Measurements from ENCODE around the gene OGFOD3.
"Not testable (repeated sequence)": the region's sequence is repeated elsewhere in the genome, so short reads cannot be mapped to it uniquely, and the experiment has no call there.

OGFOD3 gene

DNA sequence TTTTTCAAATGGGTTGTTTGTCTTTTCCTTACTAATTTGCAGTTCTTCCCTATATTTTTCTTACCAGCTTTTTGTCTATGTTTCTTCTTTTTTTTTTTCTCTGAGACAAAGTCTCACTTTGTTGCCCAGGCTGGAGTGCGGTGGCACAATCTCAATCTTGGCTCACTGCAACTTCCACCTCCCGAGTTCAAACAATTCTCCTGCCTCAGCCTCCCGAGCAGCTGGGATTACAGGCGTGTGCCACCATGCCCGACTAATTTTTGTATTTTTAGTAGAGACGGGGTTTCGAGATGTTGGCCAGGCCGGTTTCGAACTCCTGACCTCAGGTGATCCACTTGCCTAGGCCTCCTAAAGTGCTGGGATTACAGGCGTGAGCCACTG is 45.3 kb downstream of the OGFOD3 start:
- H3K27me3 ChIP-seq (ENCODE audit: control insufficient read depth, insufficient read depth, low read length): peaks cover 45% of the 10 kb centered on the region

DNA sequence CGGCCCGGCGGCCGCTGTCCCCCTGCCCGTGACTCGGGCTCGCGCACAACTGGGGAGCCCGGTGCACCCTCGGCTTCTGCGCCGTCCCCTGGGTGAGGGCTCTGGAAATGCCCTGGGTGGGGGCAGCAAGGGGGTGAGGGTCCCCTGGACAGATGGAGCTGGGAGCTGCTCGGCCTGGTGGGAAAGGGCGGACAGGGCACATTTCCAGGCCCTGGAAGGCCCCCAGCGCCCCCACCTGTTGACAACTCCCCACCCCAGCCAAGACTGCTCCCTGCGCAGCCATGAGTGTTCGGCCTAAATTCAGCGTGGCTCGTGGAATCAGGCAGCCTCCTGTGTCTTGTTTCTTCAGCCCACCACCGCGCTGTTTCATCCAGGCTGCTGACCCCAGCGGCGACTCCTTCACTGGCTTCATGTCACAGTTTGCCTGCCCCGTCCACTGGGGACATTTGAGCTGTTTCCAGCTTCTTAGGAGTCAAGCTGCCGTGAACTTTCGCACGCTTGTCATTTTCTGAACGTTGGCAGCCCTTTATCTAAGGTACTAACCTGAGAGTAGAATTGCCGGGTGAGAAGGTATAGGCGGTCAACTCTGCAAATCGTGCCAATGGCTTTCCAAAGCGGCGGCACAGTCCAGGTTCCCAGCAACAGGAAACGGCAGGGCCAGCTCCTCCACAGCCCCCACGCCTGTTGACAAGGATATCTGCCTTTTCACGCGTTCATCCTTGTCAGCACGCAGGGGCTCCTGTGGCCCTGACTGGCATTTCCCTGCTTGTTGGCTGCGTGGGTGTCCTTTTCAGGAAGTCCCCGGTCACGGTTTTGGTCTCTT is 45.9 kb downstream of the OGFOD3 start:
- Histone ChIP-seq H3K27me3 (ENCODE audit: control insufficient read depth, insufficient read depth, low read length) (peaks cover 45% of the 10 kb centered on the region), H3K9ac (ENCODE audit: low read length) (no peak overlapping the region), H3K36me3 (ENCODE audit: control insufficient read depth, low read depth, low read length) (no peaks in the 10 kb centered on the region), H3K27ac (ENCODE audit: low read length) (no peak overlapping the region), H3K4me3 (ENCODE audit: low read length) (peak overlapping the region; percentile 33), H3K4me1 (ENCODE audit: control insufficient read depth, low read depth, low read length) (no peaks in the 10 kb centered on the region), H3K9me3 (ENCODE audit: control insufficient read depth, low read depth, low read length) (no peaks in the 10 kb centered on the region)

More for the DNA sequence above, 45.3 kb downstream of the OGFOD3 start:
- H3K9me3 ChIP-seq (ENCODE audit: control insufficient read depth, low read depth, low read length); H3K36me3 ChIP-seq (ENCODE audit: control insufficient read depth, low read depth, low read length); H3K4me1 ChIP-seq (ENCODE audit: control insufficient read depth, low read depth, low read length); H3K9ac ChIP-seq (ENCODE audit: low read length); H3K27ac ChIP-seq (ENCODE audit: low read length); H3K4me3 ChIP-seq (ENCODE audit: low read length): not testable (repeated sequence)

DNA sequence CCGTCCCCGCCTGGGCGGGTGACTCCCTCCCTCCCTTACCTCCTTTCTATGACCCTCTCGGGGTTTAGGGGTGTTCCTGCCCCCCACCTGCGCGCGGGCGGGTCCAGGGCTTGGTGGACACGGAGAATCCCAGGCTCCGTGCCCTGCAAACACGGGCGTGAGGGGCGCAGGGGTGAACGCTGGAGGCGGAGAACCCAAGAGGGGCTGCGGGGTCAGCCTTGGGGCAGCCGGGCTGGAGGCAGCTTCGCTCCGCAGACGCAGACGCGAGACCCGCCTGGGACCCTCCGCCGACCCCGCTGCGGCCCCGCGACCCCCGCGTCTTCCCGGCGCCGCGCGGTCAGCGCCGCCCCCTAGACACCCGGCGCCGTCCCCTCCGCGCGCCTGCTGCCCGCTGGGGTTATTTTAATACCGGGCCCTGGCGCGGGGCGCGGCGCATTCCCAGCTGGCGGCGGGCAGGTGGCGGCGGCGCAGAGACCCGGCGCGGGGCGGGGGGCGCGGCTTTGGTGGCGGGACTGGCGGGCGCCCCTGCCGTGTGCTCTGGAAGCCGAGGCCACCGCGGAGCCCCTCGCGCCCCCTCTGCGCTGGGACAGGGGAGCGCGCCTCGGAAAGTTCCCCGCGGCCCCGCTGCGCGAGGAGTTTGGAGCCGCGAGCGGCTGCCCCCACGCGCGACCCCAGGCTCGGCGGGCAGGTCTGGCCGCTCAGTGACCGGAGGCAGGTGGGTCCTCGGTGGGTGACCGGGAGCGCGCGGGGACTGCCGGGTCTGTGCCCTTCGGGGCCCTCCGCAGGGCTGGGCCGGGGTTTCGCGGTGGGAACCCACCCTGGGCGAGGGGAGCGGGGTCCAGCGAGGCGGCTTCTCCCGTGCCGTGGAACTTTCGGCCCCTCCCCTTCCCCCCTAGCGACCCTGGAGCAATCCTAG is 46.8 kb downstream of the OGFOD3 start, which contains the start of gene UTS2R:
UTS2R (plus strand) TSS at position 433 of the 916 bp plus-strand sequence. CDS start 2,560 bp downstream, outside the sequence.
- Histone ChIP-seq H3K9me3 (ENCODE audit: control insufficient read depth, low read depth, low read length) (no peaks in the 10 kb centered on the region), H3K36me3 (ENCODE audit: control insufficient read depth, low read depth, low read length) (no peaks in the 10 kb centered on the region), H3K4me1 (ENCODE audit: control insufficient read depth, low read depth, low read length) (no peaks in the 10 kb centered on the region), H3K4me3 (ENCODE audit: low read length) (peak within 1 kb of the TSS; percentile 33), H3K27ac (ENCODE audit: low read length) (no peak within 1 kb of the TSS), H3K9ac (ENCODE audit: low read length) (no peak within 1 kb of the TSS), H3K27me3 (ENCODE audit: control insufficient read depth, insufficient read depth, low read length) (peaks cover 45% of the 10 kb centered on the region)

DNA sequence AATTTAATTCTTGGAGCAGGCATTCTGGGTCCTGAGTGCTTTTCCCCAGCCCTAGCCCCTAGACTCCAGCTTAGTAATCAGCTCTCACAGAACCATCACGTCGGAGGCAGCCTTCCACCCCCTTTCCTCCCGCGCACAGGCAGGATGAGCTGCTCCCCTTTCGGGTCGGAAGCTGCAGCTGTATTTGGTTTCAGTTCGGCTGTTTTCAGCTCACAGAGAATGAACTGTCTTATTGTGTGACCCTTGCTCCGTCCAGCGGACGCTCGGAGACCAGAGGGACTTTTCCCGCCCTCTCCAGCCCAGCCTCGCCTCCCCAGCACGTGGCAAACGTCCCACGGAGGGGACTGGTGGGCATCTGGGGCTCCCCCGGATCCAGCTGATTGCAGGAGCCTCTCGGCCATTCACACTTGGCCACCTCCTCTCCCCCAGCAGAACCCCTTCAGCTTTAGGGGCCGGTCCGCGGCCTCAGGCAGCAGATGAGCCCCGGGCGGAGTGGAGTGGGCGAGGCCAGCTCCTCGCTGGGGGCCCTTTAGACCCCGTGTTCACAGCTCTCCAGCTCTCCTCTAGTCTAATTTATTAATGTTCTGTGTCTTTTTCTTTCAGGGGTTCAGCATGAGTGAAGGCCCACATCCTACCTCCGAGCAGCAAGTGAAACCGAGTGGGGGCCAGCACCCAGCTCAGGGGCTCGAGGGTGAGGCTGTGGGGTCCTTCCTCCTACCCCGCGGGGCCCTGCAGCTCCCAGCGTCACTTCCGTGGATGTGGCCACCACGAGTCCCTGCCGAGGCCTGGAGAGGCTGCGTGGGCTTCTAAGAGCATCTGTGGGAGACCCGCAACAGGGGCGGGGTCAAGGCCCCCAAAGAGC is 47.7 kb downstream of the OGFOD3 start:
- Histone ChIP-seq H3K4me1 (ENCODE audit: control insufficient read depth, low read depth, low read length) (no peaks in the 10 kb centered on the region), H3K9me3 (ENCODE audit: control insufficient read depth, low read depth, low read length) (no peaks in the 10 kb centered on the region), H3K4me3 (ENCODE audit: low read length) (no peak overlapping the region), H3K27ac (ENCODE audit: low read length) (no peak overlapping the region), H3K27me3 (ENCODE audit: control insufficient read depth, insufficient read depth, low read length) (peaks cover 45% of the 10 kb centered on the region), H3K9ac (ENCODE audit: low read length) (no peak overlapping the region), H3K36me3 (ENCODE audit: control insufficient read depth, low read depth, low read length) (no peaks in the 10 kb centered on the region)

DNA sequence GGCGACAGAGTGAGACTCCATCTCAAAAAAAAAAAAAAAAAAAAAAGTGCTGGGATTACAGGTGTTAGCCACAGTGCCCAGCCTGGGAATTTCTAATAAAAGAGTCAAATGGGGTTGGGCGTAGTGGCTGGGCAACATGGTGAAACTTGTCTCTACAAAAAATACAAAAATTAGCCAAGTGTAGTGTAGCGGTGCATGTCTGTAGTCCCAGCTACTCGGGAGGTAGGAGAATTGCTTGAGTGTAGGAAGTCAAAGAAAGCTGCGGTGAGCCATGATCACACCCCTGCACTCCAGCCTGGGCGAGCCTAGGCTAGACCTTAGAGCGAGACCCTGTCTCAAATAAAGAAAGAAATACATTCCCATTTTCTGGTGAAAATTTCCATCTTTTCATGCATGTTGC is 49.2 kb downstream of the OGFOD3 start:
- Histone ChIP-seq H3K9ac (ENCODE audit: low read length) (no peak overlapping the region), H3K27me3 (ENCODE audit: control insufficient read depth, insufficient read depth, low read length) (peaks cover 45% of the 10 kb centered on the region), H3K4me1 (ENCODE audit: control insufficient read depth, low read depth, low read length) (no peaks in the 10 kb centered on the region), H3K27ac (ENCODE audit: low read length) (no peak overlapping the region), H3K4me3 (ENCODE audit: low read length) (no peak overlapping the region), H3K36me3 (ENCODE audit: control insufficient read depth, low read depth, low read length) (no peaks in the 10 kb centered on the region), H3K9me3 (ENCODE audit: control insufficient read depth, low read depth, low read length) (no peaks in the 10 kb centered on the region)

DNA sequence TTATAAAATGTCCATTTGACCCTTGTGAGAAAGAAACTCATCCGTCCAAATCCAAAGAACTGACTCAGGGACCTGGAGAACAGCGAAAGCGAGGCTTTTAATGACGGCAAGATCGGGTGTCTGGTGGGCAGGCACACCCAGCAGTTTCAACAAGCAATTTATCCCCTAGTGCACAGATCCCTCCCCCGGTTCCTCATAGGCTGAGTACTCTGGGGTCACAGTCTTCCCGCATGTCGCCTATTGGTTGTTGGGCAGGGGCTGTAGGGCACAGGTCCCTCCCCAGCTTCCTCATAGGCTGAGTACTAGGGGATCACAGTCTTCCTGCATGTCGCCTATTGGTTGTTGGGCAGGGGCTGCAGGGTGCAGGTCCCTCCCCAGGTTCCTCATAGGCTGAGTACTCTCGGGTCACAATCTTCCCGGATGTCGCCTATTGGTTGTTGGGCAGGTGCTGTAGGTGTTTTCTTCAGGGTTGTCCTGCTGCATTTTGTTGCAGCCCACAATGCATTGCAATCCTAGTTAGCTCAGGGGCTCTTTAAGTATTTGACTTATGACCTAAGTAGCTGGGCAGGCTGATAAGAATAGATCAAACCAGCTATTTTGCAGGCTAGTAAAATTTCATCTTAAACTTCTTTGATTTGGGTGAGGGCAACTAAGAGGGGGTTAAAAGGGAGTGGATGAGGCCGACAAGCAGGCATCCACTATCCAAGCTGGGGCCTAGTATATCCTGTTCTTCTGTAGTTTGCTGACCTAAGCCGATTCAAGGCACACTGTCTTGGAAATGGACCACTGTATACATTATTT is 50.5 kb downstream of the OGFOD3 start:
- peaks cover 37% of the 10 kb centered on the region for H3K27me3 ChIP-seq (ENCODE audit: control insufficient read depth, insufficient read depth, low read length)
- H3K36me3 ChIP-seq (ENCODE audit: control insufficient read depth, low read depth, low read length): no peaks in the 10 kb centered on the region
- no peaks in the 10 kb centered on the region for H3K4me1 ChIP-seq (ENCODE audit: control insufficient read depth, low read depth, low read length)
- H3K9ac ChIP-seq (ENCODE audit: low read length): no peak overlapping the region
- H3K9me3 ChIP-seq (ENCODE audit: control insufficient read depth, low read depth, low read length): no peaks in the 10 kb centered on the region
- no peak overlapping the region for H3K27ac ChIP-seq (ENCODE audit: low read length)
- no peak overlapping the region for H3K4me3 ChIP-seq (ENCODE audit: low read length)

DNA sequence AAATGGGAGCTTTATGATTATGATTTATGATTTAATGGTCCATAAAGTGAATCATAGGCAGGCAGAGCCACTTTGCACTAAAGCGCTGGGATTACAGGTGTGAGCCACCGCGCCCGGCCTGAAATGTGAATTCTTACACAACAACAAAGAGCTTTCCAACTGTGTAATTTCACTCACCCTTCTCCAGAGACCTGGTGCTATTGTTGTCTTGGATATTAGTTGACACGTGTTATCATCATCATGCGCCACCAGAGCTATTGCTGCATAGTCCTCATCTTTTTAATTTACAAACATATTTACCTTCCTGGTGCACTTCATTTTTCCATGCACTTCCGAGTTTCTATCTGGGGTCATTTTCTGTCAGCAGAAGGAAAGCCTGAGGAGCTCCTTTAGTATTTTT is 51.6 kb downstream of the OGFOD3 start:
- no peak overlapping the region for H3K4me3 ChIP-seq (ENCODE audit: low read length)
- H3K4me1 ChIP-seq (ENCODE audit: control insufficient read depth, low read depth, low read length): no peaks in the 10 kb centered on the region
- no peaks in the 10 kb centered on the region for H3K36me3 ChIP-seq (ENCODE audit: control insufficient read depth, low read depth, low read length)
- peaks cover 26% of the 10 kb centered on the region for H3K27me3 ChIP-seq (ENCODE audit: control insufficient read depth, insufficient read depth, low read length)
- no peaks in the 10 kb centered on the region for H3K9me3 ChIP-seq (ENCODE audit: control insufficient read depth, low read depth, low read length)
- H3K9ac ChIP-seq (ENCODE audit: low read length): no peak overlapping the region
- no peak overlapping the region for H3K27ac ChIP-seq (ENCODE audit: low read length)

DNA sequence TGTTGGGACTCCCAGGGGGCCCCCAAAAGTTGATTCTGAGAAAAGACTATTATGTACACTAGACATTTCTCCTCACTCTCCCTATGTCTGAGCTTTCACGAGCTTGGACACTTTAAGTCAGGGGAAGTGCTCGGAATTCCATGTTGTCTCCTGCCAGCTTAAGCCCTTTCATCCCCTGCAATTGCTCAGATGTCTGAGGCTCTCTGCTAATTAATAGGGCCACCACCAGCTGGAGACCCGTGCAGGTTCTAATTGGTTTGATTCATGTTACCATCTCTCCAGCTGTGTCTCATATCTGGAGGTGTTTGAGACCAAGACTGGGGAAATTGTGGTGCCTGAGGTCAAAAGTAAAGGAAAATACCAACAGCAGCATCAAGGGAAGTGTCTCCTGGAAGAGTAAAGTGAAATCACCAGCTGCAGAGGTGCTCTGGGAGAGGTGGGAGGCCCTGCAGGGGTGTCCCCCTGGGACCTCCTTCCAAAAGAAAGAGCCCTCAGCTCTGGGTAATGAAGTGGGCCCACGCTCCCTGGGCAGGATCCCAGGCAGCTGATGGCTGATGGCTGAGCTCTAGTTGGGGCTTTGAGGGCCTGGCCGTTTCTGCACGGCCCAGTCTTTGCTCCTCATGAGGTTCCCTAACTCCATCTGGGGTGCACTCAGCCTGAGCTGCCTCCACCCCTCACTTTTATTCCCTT is 52.6 kb downstream of the OGFOD3 start:
- no peaks in the 10 kb centered on the region for H3K36me3 ChIP-seq (ENCODE audit: control insufficient read depth, low read depth, low read length)
- H3K9me3 ChIP-seq (ENCODE audit: control insufficient read depth, low read depth, low read length): no peaks in the 10 kb centered on the region
- H3K4me1 ChIP-seq (ENCODE audit: control insufficient read depth, low read depth, low read length): no peaks in the 10 kb centered on the region
- H3K27ac ChIP-seq (ENCODE audit: low read length): no peak overlapping the region
- no peak overlapping the region for H3K9ac ChIP-seq (ENCODE audit: low read length)
- no peak overlapping the region for H3K4me3 ChIP-seq (ENCODE audit: low read length)
- peaks cover 16% of the 10 kb centered on the region for H3K27me3 ChIP-seq (ENCODE audit: control insufficient read depth, insufficient read depth, low read length)

DNA sequence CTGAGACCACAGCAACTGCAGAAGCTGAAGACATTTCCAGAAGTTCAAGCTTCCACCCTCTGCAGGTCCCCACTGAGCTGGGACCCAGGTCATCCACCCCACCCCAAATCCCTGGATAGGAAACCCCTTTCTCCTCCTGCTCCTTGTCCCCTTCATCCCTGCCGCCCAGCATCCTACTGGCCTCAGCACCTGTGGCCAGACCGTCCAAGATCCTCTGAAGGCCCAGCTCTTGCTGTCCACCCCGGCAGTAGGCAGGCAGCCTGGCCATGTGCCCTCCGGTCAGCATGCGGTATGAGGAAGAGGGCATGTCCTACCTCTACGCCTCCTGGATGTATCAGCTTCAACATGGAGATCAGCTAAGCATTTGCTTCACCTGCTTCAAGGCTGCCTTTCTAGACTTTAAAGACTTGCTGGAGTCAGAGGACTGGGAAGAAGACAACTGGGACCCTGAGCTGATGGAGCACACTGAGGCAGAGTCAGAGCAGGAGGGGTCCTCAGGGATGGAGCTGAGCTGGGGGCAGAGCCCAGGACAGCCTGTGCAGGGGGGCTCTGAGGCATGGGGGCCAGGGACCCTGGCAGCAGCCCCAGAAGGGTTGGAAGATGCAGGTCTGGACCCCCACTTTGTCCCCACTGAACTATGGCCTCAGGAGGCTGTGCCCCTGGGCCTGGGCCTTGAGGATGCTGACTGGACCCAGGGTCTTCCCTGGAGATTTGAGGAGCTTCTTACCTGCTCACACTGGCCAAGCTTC is 56.3 kb downstream of the OGFOD3 start:
- Histone ChIP-seq H3K36me3 (ENCODE audit: control insufficient read depth, low read depth, low read length) (no peaks in the 10 kb centered on the region), H3K9ac (ENCODE audit: low read length) (no peak overlapping the region), H3K27ac (ENCODE audit: low read length) (no peak overlapping the region), H3K27me3 (ENCODE audit: control insufficient read depth, insufficient read depth, low read length) (no peaks in the 10 kb centered on the region), H3K9me3 (ENCODE audit: control insufficient read depth, low read depth, low read length) (no peaks in the 10 kb centered on the region), H3K4me1 (ENCODE audit: control insufficient read depth, low read depth, low read length) (no peaks in the 10 kb centered on the region), H3K4me3 (ENCODE audit: low read length) (no peak overlapping the region)
